Heart left ventricle (tissue), 16 donors: Measurements from ENCODE around the gene ADTRP. TPM values are rescaled to one million over a fixed set of nuclear protein-coding genes. Genes with fewer than 3 reads are reported as not detected.

ENCODE experiments used
- ATAC-seq, 4 donors: fragments of 200-7000 bp; cut with Tn5 transposase; one replicate each; pipeline ENCODE4 v1.9.1; 2020 to 2022; ENCODE audit warnings: moderate library complexity in 4 of 4, mild to moderate bottlenecking in 3 of 4, moderate number of reproducible peaks in 1 of 4
- DNase-seq, 5 donors: peaks; one replicate each; pipeline ENCODE4 v3.0.0-alpha.2; 2020
- H3K27ac ChIP-seq, 12 donors: fragments of 200-600 bp; sonication (generic) in 4 of 12; one replicate each; pipeline versions ENCODE4 v1.5.0 to v1.8.0; 2016 to 2022; ENCODE audit warnings: mild to moderate bottlenecking in 2 of 12
- H3K27me3 ChIP-seq, 9 donors: fragments of 200-600 bp; sonication (generic) in 2 of 9; one replicate each; pipeline versions ENCODE4 v1.5.1 to v1.8.0; 2016 to 2022; ENCODE audit warnings: mild to moderate bottlenecking in 3 of 9
- H3K36me3 ChIP-seq, 9 donors: fragments of 200-600 bp; sonication (generic) in 2 of 9; one replicate each; pipeline versions ENCODE4 v1.5.0 to v1.8.0; 2018 to 2022; ENCODE audit warnings: mild to moderate bottlenecking in 2 of 9
- H3K4me1 ChIP-seq, 12 donors: fragments of 200-600 bp; sonication (generic) in 4 of 12; one replicate each; pipeline versions ENCODE4 v1.5.0 to v1.8.0; 2016 to 2022; ENCODE audit warnings: mild to moderate bottlenecking in 3 of 12
- H3K4me3 ChIP-seq, 12 donors: fragments of 200-600 bp; sonication (generic) in 4 of 12; one replicate each; pipeline versions ENCODE4 v1.5.0 to v1.8.0; 2017 to 2022; ENCODE audit warnings: mild to moderate bottlenecking in 9 of 12, moderate library complexity in 4 of 12
- H3K9me3 ChIP-seq, 12 donors: fragments of 200-600 bp; sonication (generic) in 4 of 12; one replicate each; pipeline versions ENCODE4 v1.5.0 to v1.8.0; 2016 to 2022; ENCODE audit warnings: mild to moderate bottlenecking in 1 of 12
- POLR2A ChIP-seq, 2 donors: fragments of 450-650 bp; IDR thresholded peaks; one replicate each; pipeline ENCODE4 v1.6.1; 2017; ENCODE audit warnings: antibody characterized with exemption in 2 of 2, mild to moderate bottlenecking in 2 of 2, moderate library complexity in 2 of 2
- WGBS, 4 donors: extraction: QIAGEN DNeasy Blood & Tissue Kit in 2 of 4; methylation state at CpG; one replicate each; pipeline versions ENCODE4 v1.1.5 to v1.1.7; 2013 to 2018; 5-methylcytosine and 5-hydroxymethylcytosine counted together
- intact Hi-C, 10 donors: fragments of 100-400 bp; cut with DNase I; formaldehyde crosslinking; loops; one replicate each; pipeline versions ENCODE4 v1.11.1 to v1.14.2; 2022
- polyA plus RNA-seq, 2 donors: library from polyadenylated mRNA; stranded (reverse); fragments of 200-250 nt; gene quantifications; one replicate each; pipeline ENCODE4 v1.2.3, GENCODE V29; 2013
- total RNA-seq, 9 donors: library from RNA; depleted of rRNA in 2 of 9; stranded (reverse); fragments of >200 nt in 2 of 9; fragmentation: NEBNext Ultra II Directional in 3 of 9; extraction: Animal tissue kit (Norgen Biotek cat#: 25700) in 3 of 9; gene quantifications; one replicate each; pipeline versions ENCODE4 v1.1.0 to v1.2.4, GENCODE V29; 2016 to 2023
- TF ChIP-seq, protein P1 (sequence below), 12 donors: fragments of 200-600 bp; sonication (generic) in 4 of 12; IDR thresholded peaks; one replicate each; pipeline versions ENCODE4 v1.5.0 to v1.8.0; 2018 to 2022; ENCODE audit warnings: antibody characterized with exemption in 12 of 12, mild to moderate bottlenecking in 5 of 12
- donor health status: ischemic (EF 13 %, LVEDD 7.1; RV severe dilation, severe dysfunction).
- donor health status: healthy with polysubstance abuse.
- donor health status: DM: no; HTN: yes; CAD: no.
- donor health status: DM: no; HTN: no; CAD: no.
- donor health status: ischemic (EF 25% LVEDD 6.9; RV normal size, moderate dysfunction).
- donor health status: ischemic (EF 25% LVEDD 5.7; RV mildly dilated, moderate dysfunction).
- donor health status: healthy.
- donor health status: DM: yes; HTN: yes; CAD: no.
- donor health status: ischemic (EF 35%, LVEDD 5.7; RV mildly dilated, moderate dysfunction).
- donor health status: nonischemic (EF 11% LVEDD 7.7; RV severe dilation, severe dysfunction).
- donor health status: DM: yes; HTN: yes; CAD: no.
- donor health status: PGD.
- donor health status: ischemic (EF 29% LVEDD 5.4; RV normal size, mild dysfunction).
- donor health status: nonischemic (EF 23%, LVEDD 6.1; RV moderate dilation, normal function).

ADTRP gene
- total and polyA plus RNA-seq, 11 donors = 0.26 to 0.85 (median 0.45) TPM; not detected in 7

DNA sequence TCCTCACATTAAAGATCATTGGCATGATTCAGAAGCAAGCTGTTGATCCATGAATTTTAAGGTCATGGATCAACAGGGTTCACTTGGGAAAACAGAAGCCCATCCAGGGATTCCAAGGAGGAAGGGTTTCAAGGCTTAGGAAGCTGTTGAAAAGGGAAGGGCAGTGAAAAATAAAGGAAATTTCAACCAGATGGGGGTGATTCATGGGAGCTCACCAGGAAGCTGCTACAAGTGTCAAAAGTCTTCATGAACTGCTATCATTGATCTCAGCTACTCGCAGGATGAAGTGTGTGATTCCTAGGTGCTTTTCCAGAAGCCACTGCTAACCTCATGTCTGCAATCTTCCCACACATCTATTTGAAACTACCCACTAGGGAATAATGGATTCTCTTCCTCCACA is 26.2 kb downstream of the ADTRP start:
- Histone ChIP-seq H3K36me3 (no peaks in the 10 kb centered on the region), H3K27ac (no peak overlapping the region), H3K4me1 (peaks cover 0 to 5% (median 0%) of the 10 kb centered on the region in 12 donors), H3K4me3 (no peak overlapping the region), H3K9me3 (peaks cover 0 to 1% (median 0%) of the 10 kb centered on the region in 12 donors), H3K27me3 (no peaks in the 10 kb centered on the region)
- no peak for DNase-seq
- intact Hi-C loops = no loop called here
- WGBS, 4 donors = 64 to 73% (median 70%) methylated on average over 1 of the region's 1 CpG
- no peak for TF ChIP-seq POLR2A (IDR thresholded peaks at IDR 0.05)
- TF ChIP-seq, protein P1, sequence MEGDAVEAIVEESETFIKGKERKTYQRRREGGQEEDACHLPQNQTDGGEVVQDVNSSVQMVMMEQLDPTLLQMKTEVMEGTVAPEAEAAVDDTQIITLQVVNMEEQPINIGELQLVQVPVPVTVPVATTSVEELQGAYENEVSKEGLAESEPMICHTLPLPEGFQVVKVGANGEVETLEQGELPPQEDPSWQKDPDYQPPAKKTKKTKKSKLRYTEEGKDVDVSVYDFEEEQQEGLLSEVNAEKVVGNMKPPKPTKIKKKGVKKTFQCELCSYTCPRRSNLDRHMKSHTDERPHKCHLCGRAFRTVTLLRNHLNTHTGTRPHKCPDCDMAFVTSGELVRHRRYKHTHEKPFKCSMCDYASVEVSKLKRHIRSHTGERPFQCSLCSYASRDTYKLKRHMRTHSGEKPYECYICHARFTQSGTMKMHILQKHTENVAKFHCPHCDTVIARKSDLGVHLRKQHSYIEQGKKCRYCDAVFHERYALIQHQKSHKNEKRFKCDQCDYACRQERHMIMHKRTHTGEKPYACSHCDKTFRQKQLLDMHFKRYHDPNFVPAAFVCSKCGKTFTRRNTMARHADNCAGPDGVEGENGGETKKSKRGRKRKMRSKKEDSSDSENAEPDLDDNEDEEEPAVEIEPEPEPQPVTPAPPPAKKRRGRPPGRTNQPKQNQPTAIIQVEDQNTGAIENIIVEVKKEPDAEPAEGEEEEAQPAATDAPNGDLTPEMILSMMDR (IDR thresholded peaks at IDR 0.05) = no peak
- ATAC-seq = no peak

DNA sequence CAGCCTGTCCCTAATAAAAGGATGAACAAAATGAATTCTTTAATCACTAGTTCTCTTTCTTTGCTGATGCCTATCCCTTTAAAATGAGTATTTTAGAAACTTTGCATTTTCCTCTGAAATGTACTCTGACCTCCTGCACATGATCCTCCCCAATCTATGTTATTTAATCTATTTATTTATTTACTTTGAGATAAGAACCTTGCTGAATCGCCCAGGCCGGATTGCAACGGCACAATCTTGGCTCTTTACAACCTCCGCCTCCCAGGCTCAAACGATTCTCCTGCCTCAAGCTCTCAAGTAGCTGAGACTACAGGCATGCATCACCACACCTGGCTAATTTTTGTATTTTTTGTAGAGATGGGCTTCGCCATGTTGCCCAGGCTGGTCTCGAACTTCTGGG is 27.9 kb downstream of the ADTRP start:
- peaks cover 0 to 9% (median 0%) of the 10 kb centered on the region in 12 donors for H3K4me1 ChIP-seq
- no peaks in the 10 kb centered on the region for H3K9me3 ChIP-seq
- WGBS, 4 donors = 56 to 63% (median 62%) methylated on average over 7 of the region's 7 CpGs
- TF ChIP-seq, protein P1 (IDR thresholded peaks at IDR 0.05) = no peak
- DNase-seq (no peak), ATAC-seq (no peak)
- intact Hi-C loops = no loop called here
- H3K27me3 ChIP-seq = no peaks in the 10 kb centered on the region
- H3K4me3 ChIP-seq = no peak overlapping the region
- no peak overlapping the region for H3K27ac ChIP-seq
- H3K36me3 ChIP-seq = no peaks in the 10 kb centered on the region

DNA sequence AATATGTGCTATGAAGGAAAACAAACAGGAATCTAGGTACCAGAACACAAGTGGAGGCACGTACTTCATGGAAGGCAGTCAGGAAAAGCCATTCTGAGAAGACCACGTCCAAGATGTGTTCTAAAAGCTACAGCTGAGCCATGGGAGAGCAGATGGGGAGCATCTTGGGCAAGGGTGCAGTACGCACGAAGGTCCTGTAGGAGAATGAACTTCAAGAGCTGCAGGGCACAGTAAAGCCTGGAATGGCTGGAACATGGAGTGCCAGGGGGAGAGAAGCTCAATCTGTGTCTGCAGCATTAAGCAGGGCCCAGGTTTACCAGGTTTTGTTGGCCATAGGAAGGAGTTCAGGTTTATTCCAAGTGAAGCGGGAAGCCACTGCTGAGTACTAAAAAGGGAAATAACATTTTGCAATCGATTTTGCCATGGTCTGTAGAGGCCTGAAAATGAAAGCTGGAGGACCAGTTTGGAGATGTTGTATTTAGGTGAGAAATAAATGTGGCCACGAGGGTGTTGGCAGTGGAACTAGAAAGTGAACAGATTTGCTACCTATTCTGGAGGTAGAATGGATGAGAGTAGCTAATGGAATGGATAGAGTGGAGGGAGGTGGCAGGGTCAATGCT is 29.9 kb downstream of the ADTRP start:
- intact Hi-C loops = no loop called here
- WGBS, 4 donors = 85 to 90% (median 86%) methylated on average over 7 of the region's 7 CpGs
- H3K27me3 ChIP-seq = no peaks in the 10 kb centered on the region
- no peaks in the 10 kb centered on the region for H3K9me3 ChIP-seq
- no peak for DNase-seq
- peaks cover 0 to 28% (median 9%) of the 10 kb centered on the region in 12 donors for H3K4me1 ChIP-seq
- H3K27ac ChIP-seq = no peak overlapping the region
- H3K4me3 ChIP-seq = no peak overlapping the region
- ATAC-seq = no peak
- TF ChIP-seq POLR2A (IDR thresholded peaks at IDR 0.05) = no peak
- TF ChIP-seq, protein P1 (IDR thresholded peaks at IDR 0.05) = no peak
- no peaks in the 10 kb centered on the region for H3K36me3 ChIP-seq

DNA sequence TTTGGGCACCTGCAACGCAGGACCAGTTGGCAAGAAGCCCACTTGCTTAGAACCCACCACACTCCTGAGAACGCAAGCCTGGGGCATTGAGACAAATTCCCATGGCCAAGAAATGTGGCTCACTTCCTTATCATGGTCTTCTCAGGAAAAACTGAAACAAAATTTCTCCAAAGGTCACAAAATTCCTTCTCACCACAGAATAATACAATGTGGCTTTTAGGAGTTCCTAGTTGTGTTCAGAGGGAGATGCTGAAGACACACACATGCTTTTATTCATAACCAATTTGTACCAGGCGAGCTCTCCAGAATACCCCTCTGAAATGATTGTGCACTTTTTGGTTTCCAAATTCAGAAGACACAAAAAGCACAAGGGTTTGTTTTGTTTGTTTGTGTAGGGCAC is 31.6 kb downstream of the ADTRP start:
- Histone ChIP-seq H3K27ac (peak overlapping the region in 3 of 12 donors; percentile 13 to 30 (median 15)), H3K4me3 (no peak overlapping the region), H3K4me1 (peaks cover 0 to 32% (median 10%) of the 10 kb centered on the region in 12 donors), H3K27me3 (no peaks in the 10 kb centered on the region), H3K9me3 (no peaks in the 10 kb centered on the region), H3K36me3 (no peaks in the 10 kb centered on the region)
- 71 to 80% (median 74%) methylated on average over 3 of the region's 3 CpGs for WGBS, 4 donors
- intact Hi-C loops = no loop called here
- ATAC-seq (no peak), DNase-seq (no peak)
- no peak for TF ChIP-seq POLR2A (IDR thresholded peaks at IDR 0.05)
- TF ChIP-seq, protein P1 (IDR thresholded peaks at IDR 0.05) = no peak
